CMK (cell line): ENCODE measurements around the gene F5.
"Not testable (repeated sequence)": the region's sequence is repeated elsewhere in the genome, so short reads cannot be mapped to it uniquely, and the experiment has no call there.

Source experiments
- DNase-seq: peaks from one replicate; pipeline ENCODE4 v3.0.0-alpha.2; 2010; ENCODE audit warnings: low read depth

F5 gene

DNA sequence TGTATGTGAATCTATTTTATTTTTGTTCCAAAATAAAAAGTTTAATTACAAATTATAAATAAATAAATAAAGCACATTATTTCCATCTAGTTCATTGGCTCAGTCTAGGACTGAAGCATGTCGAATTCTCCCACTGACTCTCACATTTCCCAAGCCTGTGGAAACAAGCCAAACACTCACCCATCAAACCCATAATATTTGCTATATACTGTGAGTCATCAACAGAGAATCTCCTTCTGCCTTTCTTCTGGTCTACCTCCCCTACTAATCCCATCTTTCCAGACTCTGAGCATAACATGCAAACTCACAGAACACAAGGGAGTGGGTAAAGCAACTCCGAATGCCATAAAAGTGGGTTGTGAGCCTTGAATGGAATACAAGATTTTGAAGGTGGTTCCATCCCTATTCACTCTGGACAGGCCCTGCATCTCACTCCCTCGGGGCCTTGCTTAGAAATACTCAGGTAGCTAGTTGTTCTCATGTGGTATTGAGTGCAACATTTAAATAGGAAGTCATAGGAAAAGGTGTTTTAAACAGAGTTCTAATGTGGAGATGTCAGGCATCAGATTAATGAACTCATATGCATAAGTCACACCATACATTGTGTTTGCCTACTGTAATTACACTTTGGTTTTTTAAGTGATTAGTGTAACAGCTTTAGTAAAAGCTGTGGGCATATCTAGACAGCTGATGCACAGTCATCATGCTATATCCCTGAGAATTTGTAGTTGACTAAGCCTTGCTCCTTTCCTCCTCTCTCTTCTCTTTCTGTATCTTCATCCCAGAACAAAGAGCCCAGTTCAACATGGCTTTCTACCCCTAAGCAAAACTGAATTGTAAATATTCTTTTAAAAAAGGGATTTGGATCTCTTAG, 47.0 kb downstream of the F5 start:
- DNase-seq, result no peak

GRCh38 chr1:169534653-169535052, 51.6 kb downstream of the F5 start:
- no peak for DNase-seq

DNA sequence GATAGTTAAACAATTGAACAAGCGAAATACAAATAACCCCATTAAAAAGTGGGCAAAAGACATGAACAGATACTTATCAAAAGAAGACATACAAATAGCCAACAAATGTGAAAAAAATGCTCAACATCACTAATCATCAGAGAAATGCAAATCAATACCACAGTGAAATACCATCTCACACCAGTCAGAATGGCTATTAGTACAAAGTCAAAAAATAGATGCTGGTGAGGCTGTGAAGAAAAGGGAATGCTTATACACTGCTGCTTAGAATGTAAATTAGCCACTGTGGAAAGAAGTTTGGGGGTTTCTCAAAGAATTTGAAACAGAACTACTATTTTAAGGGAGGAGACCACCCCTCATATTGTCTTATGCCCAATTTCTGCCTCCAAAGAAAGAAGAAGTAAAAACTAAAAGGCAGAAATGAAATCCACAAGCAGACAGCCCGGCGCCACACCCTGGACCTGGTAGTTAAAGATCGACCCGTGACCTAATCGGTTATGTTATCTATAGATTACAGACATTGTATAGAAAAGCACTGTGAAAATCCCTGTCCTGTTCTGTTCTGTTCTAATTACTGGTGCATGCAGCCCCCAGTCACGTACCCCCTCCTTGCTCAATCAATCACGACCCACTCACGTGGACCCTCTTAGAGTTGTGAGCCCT, 52.6 kb downstream of the F5 start:
- not testable (repeated sequence) for DNase-seq

DNA sequence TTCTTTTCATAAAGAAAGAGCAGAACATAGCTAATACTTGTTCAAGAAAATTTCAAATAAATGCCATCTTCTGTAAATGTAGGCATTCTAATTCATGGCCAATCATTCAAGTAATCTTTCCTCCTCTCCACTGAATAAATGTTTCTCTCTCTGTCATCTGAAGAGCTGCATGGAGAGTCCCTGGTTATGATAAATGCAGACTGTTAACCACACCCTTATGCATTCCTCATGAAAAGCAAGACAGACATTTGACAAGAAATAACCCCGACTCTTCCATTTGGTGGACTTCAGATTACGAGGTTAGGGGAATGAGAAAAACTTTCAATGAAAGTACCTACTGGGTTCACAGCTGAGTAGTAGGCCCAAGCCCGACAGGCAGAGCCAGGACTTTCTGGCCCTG, 55.8 kb downstream of the F5 start:
- DNase-seq, result no peak

DNA sequence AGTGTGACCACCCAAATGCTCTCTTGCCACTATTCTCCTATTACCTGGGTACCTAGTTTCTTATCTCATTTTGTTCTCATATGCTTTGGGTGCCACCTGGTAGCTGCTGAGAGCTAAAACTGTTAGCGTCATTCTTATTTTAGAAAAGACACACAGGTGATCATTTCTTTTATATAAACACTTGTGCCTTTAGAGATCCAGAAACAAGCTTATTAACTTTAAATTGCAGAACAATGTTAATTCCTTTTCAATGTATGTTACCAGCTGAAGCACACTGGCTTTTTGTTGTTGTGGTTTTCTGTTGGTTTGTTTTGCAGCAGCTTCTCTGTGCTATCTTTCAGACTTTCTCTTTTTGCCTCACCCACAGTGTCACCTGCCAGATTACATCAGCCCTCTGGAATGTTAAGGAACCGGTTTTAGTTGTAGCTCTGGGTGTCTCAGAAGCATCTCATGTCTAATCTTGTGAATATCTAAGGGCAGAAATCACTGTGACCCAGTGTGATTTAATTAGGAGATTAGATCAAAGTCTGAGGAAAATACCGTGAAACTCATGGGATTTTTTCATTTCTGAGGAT, 57.1 kb downstream of the F5 start:
- no peak for DNase-seq

GRCh38 chr1:169528215-169529067, 57.8 kb downstream of the F5 start:
- DNase-seq, result no peak

DNA sequence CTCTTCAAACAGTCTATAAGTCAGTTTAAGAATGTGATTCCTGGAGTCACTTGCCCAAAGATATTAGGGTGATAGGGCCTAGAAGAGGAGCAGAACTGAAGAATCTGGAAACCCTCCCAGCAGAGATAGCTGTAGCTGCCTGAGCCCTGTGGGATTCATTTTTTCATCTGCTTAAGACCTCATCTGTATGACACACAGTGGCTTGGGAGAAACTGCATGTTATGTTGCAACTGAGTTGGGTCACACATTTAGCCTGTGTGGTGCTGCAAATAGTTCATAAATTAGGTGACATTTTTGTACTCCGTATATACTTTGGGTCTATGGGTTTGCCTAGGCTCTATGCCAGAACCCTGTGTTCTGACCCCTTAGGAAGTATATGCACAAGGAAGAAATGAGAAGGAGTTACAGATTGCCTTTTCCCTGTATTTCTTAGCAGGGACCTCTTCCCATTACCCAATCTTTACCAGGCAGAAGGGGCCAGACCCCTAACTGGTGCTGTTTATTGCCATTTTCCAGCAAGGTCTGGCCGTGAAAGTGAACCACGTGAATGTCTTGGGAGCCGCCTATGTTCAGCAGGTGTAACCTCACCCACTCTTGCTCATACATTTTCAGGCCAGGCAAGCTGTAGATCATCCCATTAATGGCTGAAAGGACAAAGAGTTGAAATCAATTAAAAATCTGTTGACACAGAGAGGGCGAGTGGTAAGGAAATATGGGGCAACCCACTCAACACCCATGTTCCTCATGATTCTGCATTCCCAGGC, 58.6 kb downstream of the F5 start:
- no peak for DNase-seq

DNA sequence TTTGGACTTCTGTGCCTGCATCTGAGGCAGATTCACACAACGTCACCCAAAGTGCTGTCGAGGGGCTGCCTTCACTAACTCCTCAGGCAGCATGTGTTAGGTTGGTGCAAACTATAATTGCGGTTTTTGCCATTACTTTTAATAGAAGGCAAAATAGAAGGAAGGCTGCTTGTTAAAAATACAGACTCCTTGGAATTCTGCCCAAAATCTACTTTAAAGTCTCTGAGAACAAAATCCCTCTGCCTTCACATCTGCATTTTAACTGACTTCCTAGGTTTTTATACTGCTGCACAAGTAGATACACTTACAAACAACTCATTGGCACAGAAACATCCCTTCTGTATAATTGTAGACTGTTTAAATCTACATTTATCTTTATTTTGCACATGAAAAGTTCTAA, 59.3 kb downstream of the F5 start:
- no peak for DNase-seq

- no peak for DNase-seq
These were observed 60.0 kb downstream of the F5 start for GRCh38 chr1:169526120-169526832.

- DNase-seq, result no peak
These were observed 60.9 kb downstream of the F5 start for GRCh38 chr1:169525391-169525790.

DNA sequence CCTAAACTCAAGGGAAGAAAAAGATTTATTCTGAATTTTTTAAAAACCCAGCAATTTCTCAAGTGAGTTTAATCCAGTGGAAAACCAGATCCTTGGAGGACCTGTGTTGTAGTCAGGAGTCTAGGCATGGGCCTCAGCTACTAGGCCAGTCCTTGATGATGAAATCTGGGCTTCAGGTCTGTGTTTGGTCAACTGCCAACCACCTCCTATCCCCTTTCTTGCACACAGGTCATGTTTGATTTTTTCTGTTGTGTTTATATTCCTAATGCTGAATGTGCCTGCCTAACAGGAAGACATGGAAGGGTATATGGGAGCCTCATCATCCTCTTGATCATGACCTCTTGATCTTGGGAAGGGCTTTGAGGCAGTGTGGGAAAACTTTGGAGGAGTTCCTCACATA, 62.4 kb downstream of the F5 start:
- no peak for DNase-seq

- no peak for DNase-seq
These were observed 65.1 kb downstream of the F5 start for GRCh38 chr1:169521226-169521625.

GRCh38 chr1:169517558-169518186, 68.6 kb downstream of the F5 start:
- no peak for DNase-seq

- DNase-seq, result no peak
These were observed 70.6 kb downstream of the F5 start for GRCh38 chr1:169515641-169516040.

GRCh38 chr1:169514566-169515270, 71.6 kb downstream of the F5 start:
- DNase-seq, result no peak

GRCh38 chr1:169513208-169513607, 73.1 kb downstream of the F5 start:
- DNase-seq, result no peak

DNA sequence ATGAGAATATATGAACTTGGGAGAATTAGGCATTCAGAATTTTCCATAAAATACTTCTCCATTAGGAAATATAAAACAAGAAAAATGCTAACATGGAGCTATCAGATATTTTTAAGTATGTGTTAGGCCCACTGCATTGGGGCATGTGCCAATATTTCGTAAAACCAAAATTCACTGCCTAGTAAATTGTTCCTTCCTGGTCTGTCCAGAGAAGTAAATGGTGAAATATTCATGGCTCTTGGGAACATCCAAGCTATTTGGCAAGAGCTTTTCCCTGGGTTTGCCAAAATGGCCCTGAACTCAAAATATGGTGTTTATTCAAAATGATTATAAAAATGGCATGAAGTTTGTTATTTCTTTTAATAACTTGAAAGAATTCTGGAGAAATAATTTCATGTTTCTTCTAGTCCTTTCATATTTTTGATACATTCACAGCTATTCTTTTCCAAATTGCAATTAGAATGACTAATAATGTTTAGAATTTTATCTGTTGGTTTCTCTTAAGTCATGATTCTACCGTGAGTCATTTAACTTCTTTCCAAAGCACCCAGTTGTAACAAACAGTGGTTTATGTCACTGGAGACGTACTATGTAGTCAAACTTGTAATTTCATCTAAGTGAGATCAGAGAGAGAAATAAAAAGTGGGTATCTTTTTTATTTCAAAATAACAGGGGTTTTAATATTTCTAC, 74.8 kb downstream of the F5 start:
- DNase-seq, result no peak

DNA sequence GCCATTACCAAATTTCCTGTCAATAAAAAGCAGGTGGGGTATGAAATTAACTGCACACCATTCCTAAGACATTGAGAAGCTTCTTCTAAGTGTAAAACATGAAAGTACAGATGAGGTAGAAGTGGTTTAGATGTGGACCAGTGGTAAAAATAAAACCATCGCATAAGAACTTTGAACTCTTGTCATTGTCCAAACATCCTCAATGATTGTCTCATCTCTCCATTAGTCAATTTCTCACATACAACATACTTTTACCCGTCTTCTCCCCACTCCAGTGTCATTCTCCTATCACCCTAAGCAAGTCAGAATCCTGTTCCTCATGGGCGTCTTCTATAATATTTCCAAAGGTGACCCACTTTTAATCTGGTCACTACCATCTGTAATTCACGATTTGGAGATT, 76.2 kb downstream of the F5 start:
- DNase-seq, result no peak

DNA sequence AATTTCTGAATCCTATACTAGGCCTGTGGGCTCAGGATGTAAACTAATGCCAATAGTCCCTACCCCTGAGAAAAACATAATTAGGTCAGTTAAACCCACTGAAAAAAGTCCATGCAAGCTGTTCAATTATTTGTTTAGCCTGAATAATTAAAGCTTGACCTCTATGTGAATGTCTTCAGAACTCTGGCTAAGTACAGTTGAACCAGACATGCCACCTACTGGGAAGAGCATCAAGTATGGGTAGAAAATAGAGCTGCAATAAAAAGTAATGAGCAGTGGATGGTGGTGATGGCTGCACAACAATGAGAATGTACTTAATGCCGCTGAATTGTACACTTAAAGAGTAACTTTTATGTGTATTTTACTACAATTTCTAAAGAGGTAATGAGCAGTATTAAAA, 76.9 kb downstream of the F5 start:
- DNase-seq, result no peak
